22Rv1 (cell line): Measurements from ENCODE around the gene PRR20G.

Source experiments
- ZFX ChIP-seq: fragments of 450-650 bp; IDR thresholded peaks from 2 replicates; pipeline ENCODE4 v1.6.1; 2017; ENCODE audit warnings: antibody characterized with exemption, borderline replicate concordance
- TF ChIP-seq, protein P1 (sequence below): fragments of 450-650 bp; IDR thresholded peaks from 2 replicates; pipeline ENCODE4 v1.5.1; 2017; ENCODE audit warnings: mild to moderate bottlenecking

DNA sequence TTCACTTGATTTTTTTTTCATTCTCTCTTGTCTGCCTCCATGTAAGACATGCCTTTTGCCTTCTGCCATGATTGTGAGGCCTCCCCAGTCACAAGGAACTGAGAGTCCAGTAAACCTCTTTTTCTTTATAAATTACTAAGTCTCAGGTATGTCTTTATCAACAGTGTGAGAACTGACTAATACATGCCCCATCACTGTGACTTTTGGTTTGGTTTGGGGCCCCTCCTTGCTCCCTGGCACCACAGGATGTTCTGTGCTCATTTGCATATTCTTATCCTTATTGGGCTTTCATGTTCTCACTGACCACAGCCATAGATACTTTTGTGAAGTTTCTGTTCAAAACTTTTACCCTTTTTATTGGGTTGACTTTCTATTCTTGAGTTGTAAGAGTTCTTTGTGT, 3.8 kb upstream of the PRR20G start:
- TF ChIP-seq, protein P1, sequence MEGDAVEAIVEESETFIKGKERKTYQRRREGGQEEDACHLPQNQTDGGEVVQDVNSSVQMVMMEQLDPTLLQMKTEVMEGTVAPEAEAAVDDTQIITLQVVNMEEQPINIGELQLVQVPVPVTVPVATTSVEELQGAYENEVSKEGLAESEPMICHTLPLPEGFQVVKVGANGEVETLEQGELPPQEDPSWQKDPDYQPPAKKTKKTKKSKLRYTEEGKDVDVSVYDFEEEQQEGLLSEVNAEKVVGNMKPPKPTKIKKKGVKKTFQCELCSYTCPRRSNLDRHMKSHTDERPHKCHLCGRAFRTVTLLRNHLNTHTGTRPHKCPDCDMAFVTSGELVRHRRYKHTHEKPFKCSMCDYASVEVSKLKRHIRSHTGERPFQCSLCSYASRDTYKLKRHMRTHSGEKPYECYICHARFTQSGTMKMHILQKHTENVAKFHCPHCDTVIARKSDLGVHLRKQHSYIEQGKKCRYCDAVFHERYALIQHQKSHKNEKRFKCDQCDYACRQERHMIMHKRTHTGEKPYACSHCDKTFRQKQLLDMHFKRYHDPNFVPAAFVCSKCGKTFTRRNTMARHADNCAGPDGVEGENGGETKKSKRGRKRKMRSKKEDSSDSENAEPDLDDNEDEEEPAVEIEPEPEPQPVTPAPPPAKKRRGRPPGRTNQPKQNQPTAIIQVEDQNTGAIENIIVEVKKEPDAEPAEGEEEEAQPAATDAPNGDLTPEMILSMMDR, result no peak
- no peak for TF ChIP-seq ZFX
